ENCODE data around the gene C6orf120.

Gene C6orf120

DNA sequence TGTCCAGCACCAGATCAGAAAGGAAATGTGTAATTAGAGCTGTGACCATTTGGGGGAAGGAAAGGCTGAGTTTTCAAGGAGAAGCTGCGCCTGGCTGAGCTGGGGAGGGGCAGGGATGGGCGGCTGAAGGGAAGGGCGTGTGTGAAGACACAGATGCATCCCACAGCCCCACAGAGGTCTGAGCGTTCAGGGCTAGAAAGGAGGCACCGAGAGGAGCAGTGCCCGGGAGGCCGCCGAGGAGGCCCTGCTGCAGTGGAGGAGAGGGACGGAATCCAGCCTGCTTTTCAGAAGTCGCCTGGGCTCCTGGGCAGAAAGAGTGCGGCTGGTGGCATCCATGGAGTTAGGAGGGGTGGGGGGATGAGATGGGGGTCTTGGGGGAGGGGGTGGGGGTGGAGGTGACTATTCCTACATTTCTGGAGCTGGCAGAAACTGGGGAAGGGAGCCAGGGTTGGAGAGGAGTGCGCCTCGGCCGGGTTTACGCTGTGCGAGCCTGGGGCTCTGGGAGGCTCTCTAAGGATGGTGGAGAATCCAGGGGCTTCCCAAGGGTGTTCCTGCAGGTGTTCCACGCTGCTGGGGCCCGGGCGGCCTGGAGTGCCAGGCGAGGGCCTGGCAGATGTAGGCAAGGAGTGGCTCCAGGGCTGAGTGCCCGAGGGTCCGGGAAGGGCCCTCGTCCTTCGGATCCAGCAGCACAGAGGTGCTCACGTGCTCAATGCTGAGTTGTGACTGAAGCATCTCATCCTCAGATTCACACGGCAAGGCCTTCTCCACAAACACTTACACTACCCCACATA lies 41.9 kb upstream of the C6orf120 start:
- DNase-seq (ENCODE audit: low read depth): no peak
- TF ChIP-seq, protein P1, sequence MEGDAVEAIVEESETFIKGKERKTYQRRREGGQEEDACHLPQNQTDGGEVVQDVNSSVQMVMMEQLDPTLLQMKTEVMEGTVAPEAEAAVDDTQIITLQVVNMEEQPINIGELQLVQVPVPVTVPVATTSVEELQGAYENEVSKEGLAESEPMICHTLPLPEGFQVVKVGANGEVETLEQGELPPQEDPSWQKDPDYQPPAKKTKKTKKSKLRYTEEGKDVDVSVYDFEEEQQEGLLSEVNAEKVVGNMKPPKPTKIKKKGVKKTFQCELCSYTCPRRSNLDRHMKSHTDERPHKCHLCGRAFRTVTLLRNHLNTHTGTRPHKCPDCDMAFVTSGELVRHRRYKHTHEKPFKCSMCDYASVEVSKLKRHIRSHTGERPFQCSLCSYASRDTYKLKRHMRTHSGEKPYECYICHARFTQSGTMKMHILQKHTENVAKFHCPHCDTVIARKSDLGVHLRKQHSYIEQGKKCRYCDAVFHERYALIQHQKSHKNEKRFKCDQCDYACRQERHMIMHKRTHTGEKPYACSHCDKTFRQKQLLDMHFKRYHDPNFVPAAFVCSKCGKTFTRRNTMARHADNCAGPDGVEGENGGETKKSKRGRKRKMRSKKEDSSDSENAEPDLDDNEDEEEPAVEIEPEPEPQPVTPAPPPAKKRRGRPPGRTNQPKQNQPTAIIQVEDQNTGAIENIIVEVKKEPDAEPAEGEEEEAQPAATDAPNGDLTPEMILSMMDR (IDR thresholded peaks at IDR 0.05; ENCODE audit: insufficient read depth, low read depth, low read length, missing control alignments): no peak
- H3K4me3 ChIP-seq (ENCODE audit: low read depth, low read length): no peak overlapping the region

DNA sequence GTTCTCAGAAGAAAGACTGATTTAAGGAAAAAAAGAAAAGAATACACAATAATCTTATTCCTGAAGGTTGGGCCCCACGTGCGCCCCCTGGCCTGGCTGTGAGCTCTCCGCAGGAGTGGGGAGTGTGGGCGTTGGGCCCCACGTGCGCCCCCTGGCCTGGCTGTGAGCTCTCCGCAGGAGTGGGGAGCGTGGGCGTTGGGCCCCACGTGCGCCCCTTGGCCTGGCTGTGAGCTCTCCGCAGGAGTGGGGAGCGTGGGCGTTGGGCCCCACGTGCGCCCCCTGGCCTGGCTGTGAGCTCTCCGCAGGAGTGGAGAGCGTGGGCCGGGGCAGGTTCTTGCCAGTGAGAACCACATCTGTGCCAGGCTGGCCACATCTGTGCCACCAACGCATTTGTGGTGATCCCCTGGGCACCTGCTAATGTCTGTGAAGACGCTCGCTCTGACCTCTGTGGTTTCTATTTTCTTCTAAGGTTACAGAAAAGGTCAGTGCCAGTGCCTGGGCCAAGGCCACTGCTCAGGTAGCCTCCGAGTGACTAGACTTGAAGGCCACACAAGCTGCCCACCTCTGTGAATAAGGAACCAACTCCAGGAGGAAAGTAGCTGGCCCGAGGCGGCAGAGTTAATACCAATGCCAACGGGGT lies 41.1 kb upstream of the C6orf120 start:
- H3K4me3 ChIP-seq (ENCODE audit: low read depth, low read length): no peak overlapping the region
- TF ChIP-seq, protein P1 (IDR thresholded peaks at IDR 0.05; ENCODE audit: insufficient read depth, low read depth, low read length, missing control alignments): no peak
- no peak for DNase-seq (ENCODE audit: low read depth)

DNA sequence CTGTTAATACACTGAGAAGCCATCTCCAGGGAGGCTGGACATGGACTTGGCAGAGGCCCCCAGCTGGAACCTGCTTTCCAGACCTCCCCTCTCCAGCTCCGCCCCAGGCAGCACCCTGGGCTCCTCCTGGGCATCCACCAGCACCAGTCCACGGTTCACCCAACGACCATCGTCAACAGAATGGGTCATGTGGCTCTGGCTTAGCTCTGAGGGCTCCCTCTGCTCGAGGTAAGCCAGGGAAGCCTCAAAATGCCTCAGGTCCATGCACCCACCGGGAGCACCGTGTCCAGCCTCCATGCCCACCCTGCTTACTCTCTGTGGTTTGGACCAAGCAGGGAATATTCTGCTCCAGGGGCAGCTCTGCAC lies 40.6 kb upstream of the C6orf120 start:
- no peak overlapping the region for H3K4me3 ChIP-seq (ENCODE audit: low read depth, low read length)
- DNase-seq (ENCODE audit: low read depth): no peak
- TF ChIP-seq, protein P1 (IDR thresholded peaks at IDR 0.05; ENCODE audit: insufficient read depth, low read depth, low read length, missing control alignments): no peak

- H3K4me3 ChIP-seq (ENCODE audit: low read depth, low read length): no peak overlapping the region
- DNase-seq (ENCODE audit: low read depth): no peak
- TF ChIP-seq, protein P1 (IDR thresholded peaks at IDR 0.05; ENCODE audit: insufficient read depth, low read depth, low read length, missing control alignments): no peak
Measured at GRCh38 chr6:169663468-169663867, 38.5 kb upstream of the C6orf120 start.

- no peak overlapping the region for H3K4me3 ChIP-seq (ENCODE audit: low read depth, low read length)
- DNase-seq (ENCODE audit: low read depth): no peak
- TF ChIP-seq, protein P1 (IDR thresholded peaks at IDR 0.05; ENCODE audit: insufficient read depth, low read depth, low read length, missing control alignments): no peak
Measured at GRCh38 chr6:169664227-169664626, 37.7 kb upstream of the C6orf120 start.

DNA sequence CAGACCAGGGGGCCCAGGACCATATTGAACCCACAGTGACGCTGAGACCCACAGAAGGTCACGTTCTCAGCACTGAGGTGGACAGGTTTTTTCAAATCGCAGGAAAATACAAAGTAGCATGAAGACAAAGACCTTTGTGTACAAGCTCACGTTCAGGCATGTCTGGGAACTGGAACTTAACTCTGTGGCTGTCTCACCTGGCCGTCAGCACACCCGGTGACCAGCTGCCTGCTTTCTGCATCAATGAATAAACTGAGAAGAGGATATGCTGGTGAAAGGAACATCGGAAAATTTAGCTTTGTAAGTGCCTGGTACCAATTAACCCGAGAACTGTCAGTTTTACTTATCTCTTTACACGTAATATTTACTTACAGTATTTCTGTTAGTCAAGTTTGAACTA lies 36.6 kb upstream of the C6orf120 start:
- TF ChIP-seq, protein P1 (IDR thresholded peaks at IDR 0.05; ENCODE audit: insufficient read depth, low read depth, low read length, missing control alignments): no peak
- no peak for DNase-seq (ENCODE audit: low read depth)
- no peak overlapping the region for H3K4me3 ChIP-seq (ENCODE audit: low read depth, low read length)
